Esophagus muscularis mucosa (tissue), 4 donors: ENCODE results near the gene LPAR2. TPM values are rescaled to one million over a fixed set of nuclear protein-coding genes. Genes with fewer than 3 reads are reported as not detected.

Source experiments
- DNase-seq: peaks from one replicate; pipeline ENCODE4 v3.0.0-alpha.2; 2017; ENCODE audit errors: extremely low spot score
- H3K27ac ChIP-seq, 4 donors: fragments of 200-600 bp; sonication (generic); replicated peaks in 1 of 4; 1 replicate in 3 of 4; 2 replicates in 1 of 4; pipeline ENCODE4 v1.5.1; 2016 to 2019; ENCODE audit warnings: mild to moderate bottlenecking in 1 of 4
- H3K27me3 ChIP-seq, 4 donors: fragments of 200-600 bp; sonication (generic); one replicate each; pipeline versions ENCODE4 v1.5.1 to v1.6.0; 2016 to 2019
- H3K36me3 ChIP-seq, 4 donors: fragments of 200-600 bp; sonication (generic); one replicate each; pipeline ENCODE4 v1.5.1; 2016 to 2019
- H3K4me1 ChIP-seq, 4 donors: fragments of 200-600 bp; sonication (generic); one replicate each; pipeline ENCODE4 v1.5.1; 2016 to 2019
- H3K4me3 ChIP-seq, 4 donors: fragments of 200-600 bp; sonication (generic); 1 replicate in 2 of 4; 2 replicates in 2 of 4; pipeline ENCODE4 v1.5.1; 2016 to 2019; ENCODE audit warnings: mild to moderate bottlenecking in 4 of 4, moderate library complexity in 1 of 4
- H3K9me3 ChIP-seq, 4 donors: fragments of 200-600 bp; sonication (generic); 1 replicate in 3 of 4; 2 replicates in 1 of 4; pipeline ENCODE4 v1.5.1; 2016 to 2019
- CTCF ChIP-seq, 3 experiments: fragments of 200-600 bp in 2 of 3; fragments of 450-650 bp in 1 of 3; sonication (generic) in 2 of 3; IDR thresholded peaks; one replicate each; pipeline ENCODE4 v1.5.1; 2017 to 2019; ENCODE audit warnings: antibody characterized with exemption in 3 of 3, mild to moderate bottlenecking in 2 of 3, moderate library complexity in 1 of 3
- EP300 ChIP-seq: sonication (generic); formaldehyde crosslinking; IDR thresholded peaks from one replicate; pipeline ENCODE4 v1.6.1; 2017; ENCODE audit warnings: antibody characterized with exemption
- POLR2A ChIP-seq: fragments of 450-650 bp; IDR thresholded peaks from one replicate; pipeline ENCODE4 v1.6.1; 2017; ENCODE audit warnings: antibody characterized with exemption, moderate library complexity, mild to moderate bottlenecking, low read depth
- POLR2AphosphoS5 ChIP-seq, 2 donors: sonication (generic); formaldehyde crosslinking; IDR thresholded peaks; one replicate each; pipeline ENCODE4 v1.6.1; 2017; ENCODE audit warnings: antibody characterized with exemption in 2 of 2
- WGBS: methylation state at CpG from one replicate; pipeline ENCODE4 v1.1.5; 2018; 5-methylcytosine and 5-hydroxymethylcytosine counted together
- intact Hi-C: fragments of 100-400 bp; cut with DNase I; formaldehyde crosslinking; loops from one replicate; pipeline ENCODE4 v1.15.1; 2023
- total RNA-seq, 4 donors: library from RNA; depleted of rRNA; stranded (reverse); fragments of >200 nt; gene quantifications; one replicate each; pipeline versions ENCODE4 v1.1.0 to v1.2.1, GENCODE V29; 2016

LPAR2 gene
- total RNA-seq, 4 donors from 2014 or later, result 0.69 to 2.7 (median 1.0) TPM

- WGBS, result 24% methylated on average over 5 of the region's 5 CpGs
- Histone ChIP-seq H3K4me1 (peaks cover 15 to 20% (median 17%) of the 10 kb centered on the region in 4 donors), H3K27ac (peak overlapping the region in 1 of 4 donors; percentile 48), H3K27me3 (no peaks in the 10 kb centered on the region), H3K9me3 (no peaks in the 10 kb centered on the region), H3K4me3 (peak overlapping the region; percentile 64 to 93 (median 75)), H3K36me3 (peaks cover 34 to 48% (median 43%) of the 10 kb centered on the region in 4 donors)
- no peak for DNase-seq
- TF ChIP-seq CTCF (IDR thresholded peaks at IDR 0.05), result no peak
- no peak for TF ChIP-seq POLR2AphosphoS5 (IDR thresholded peaks at IDR 0.05)
- TF ChIP-seq POLR2A, result no peak
- no peak for TF ChIP-seq EP300
- intact Hi-C loops, result no loop called here
Observed at GRCh38 chr19:19644054-19644388, 16.0 kb upstream of the LPAR2 start.

- peak within 1 kb of the TSS; percentile 42 to 57 (median 48) for H3K27ac ChIP-seq
- no peaks in the 10 kb centered on the region for H3K27me3 ChIP-seq
- no peaks in the 10 kb centered on the region for H3K9me3 ChIP-seq
- peak; percentile 93 for DNase-seq
- peaks cover 34 to 42% (median 39%) of the 10 kb centered on the region in 4 donors for H3K36me3 ChIP-seq
- intact Hi-C loops, result loop anchor here (2.0 kb wide), 1 partner anchor 111 kb away; no protein-coding TSS in a partner anchor
- peak in 1 of 2 donors; percentile 24 for TF ChIP-seq POLR2AphosphoS5 (IDR thresholded peaks at IDR 0.05)
- TF ChIP-seq CTCF (IDR thresholded peaks at IDR 0.05), result peak; percentile 70 to 86 (median 76)
- no peak for TF ChIP-seq EP300
- 2% methylated on average over 9 of the region's 50 CpGs for WGBS
- H3K4me3 ChIP-seq, result peak within 1 kb of the TSS; percentile 64 to 93 (median 75)
- peaks cover 15 to 20% (median 17%) of the 10 kb centered on the region in 4 donors for H3K4me1 ChIP-seq
Observed at GRCh38 chr19:19643158-19644053, 15.4 kb upstream of the LPAR2 start, which contains the start of gene GMIP. Gene GMIP, minus strand, starts transcription at chr19:19643657. Its CDS starts 128 bp downstream, at chr19:19643529.

- Histone ChIP-seq H3K4me1 (peaks cover 15 to 20% (median 17%) of the 10 kb centered on the region in 4 donors), H3K27ac (peak overlapping the region in 2 of 4 donors; percentile 42 to 49), H3K27me3 (no peaks in the 10 kb centered on the region), H3K4me3 (peak overlapping the region; percentile 64 to 93 (median 75)), H3K9me3 (no peaks in the 10 kb centered on the region), H3K36me3 (peaks cover 27 to 42% (median 32%) of the 10 kb centered on the region in 4 donors)
- no peak for DNase-seq
- no peak for TF ChIP-seq POLR2AphosphoS5 (IDR thresholded peaks at IDR 0.05)
- no peak for TF ChIP-seq CTCF (IDR thresholded peaks at IDR 0.05)
- no peak for TF ChIP-seq EP300
- TF ChIP-seq POLR2A, result no peak
- intact Hi-C loops, result loop anchor here (2.0 kb wide), 1 partner anchor 110 kb away; no protein-coding TSS in a partner anchor
- 37% methylated on average over 13 of the region's 16 CpGs for WGBS
Observed at GRCh38 chr19:19642506-19643157, 14.6 kb upstream of the LPAR2 start.

GRCh38 chr19:19637523-19638251 is 9.7 kb upstream of the LPAR2 start:
- 78% methylated on average over 37 of the region's 53 CpGs for WGBS
- Histone ChIP-seq H3K27me3 (no peaks in the 10 kb centered on the region), H3K27ac (no peak overlapping the region), H3K4me1 (peaks cover 2 to 4% (median 3%) of the 10 kb centered on the region in 4 donors), H3K4me3 (no peak overlapping the region), H3K9me3 (no peaks in the 10 kb centered on the region), H3K36me3 (peaks cover 3 to 51% (median 18%) of the 10 kb centered on the region in 4 donors)
- intact Hi-C loops, result no loop called here
- no peak for TF ChIP-seq EP300
- TF ChIP-seq POLR2AphosphoS5 (IDR thresholded peaks at IDR 0.05), result no peak
- no peak for TF ChIP-seq CTCF (IDR thresholded peaks at IDR 0.05)
- TF ChIP-seq POLR2A, result no peak
- no peak for DNase-seq
